HG03439 (cell line): ENCODE data around the gene ELK4.

Experiments
- ATAC-seq: cut with Tn5 transposase; IDR thresholded peaks from one replicate; pipeline ENCODE4 v1.9.1; 2021; ENCODE audit warnings: mild to moderate bottlenecking, moderate library complexity; ENCODE audit not compliant: unreplicated experiment

Gene ELK4

GRCh38 chr1:205568469-205569361, 63.1 kb downstream of the ELK4 start:
- ATAC-seq: no peak

- ATAC-seq: no peak
These were observed 63.7 kb downstream of the ELK4 start for GRCh38 chr1:205568135-205568468.

GRCh38 chr1:205567716-205568115, 64.1 kb downstream of the ELK4 start:
- no peak for ATAC-seq

- ATAC-seq: no peak
These were observed 66.0 kb downstream of the ELK4 start for GRCh38 chr1:205565799-205566198.

- ATAC-seq: no peak
These were observed 67.8 kb downstream of the ELK4 start for GRCh38 chr1:205563927-205564441.

GRCh38 chr1:205561501-205562203, 70.2 kb downstream of the ELK4 start:
- no peak for ATAC-seq
